ENCODE measurements around the gene XRRA1.

- TF ChIP-seq CTCF (tag by site-specific recombination; IDR thresholded peaks at IDR 0.05): no peak
- no peak for TF ChIP-seq KLF9 (tag by site-specific recombination; IDR thresholded peaks at IDR 0.05; ENCODE audit: low read depth)
- TF ChIP-seq ZNF776 (tag by site-specific recombination; IDR thresholded peaks at IDR 0.05; ENCODE audit: borderline replicate concordance): no peak
- no peak for TF ChIP-seq ZBTB7A (tag by site-specific recombination; IDR thresholded peaks at IDR 0.05; ENCODE audit: low read depth)
- no peak for TF ChIP-seq ZBTB6 (tag by site-specific recombination; IDR thresholded peaks at IDR 0.05)
- TF ChIP-seq ZNF274 (IDR thresholded peaks at IDR 0.05; ENCODE audit: low read length): no peak
- no peak for TF ChIP-seq ZNF274 (tag by site-specific recombination; IDR thresholded peaks at IDR 0.05; ENCODE audit: borderline replicate concordance)
- no peak for TF ChIP-seq ZBTB11 (tag by site-specific recombination; conservative IDR thresholded peaks at IDR 0.05; ENCODE audit: low read depth)
- no peak for TF ChIP-seq ZNF768 (tag by site-specific recombination; IDR thresholded peaks at IDR 0.05)
- TF ChIP-seq ZNF510 (tag by site-specific recombination; IDR thresholded peaks at IDR 0.05; ENCODE audit: insufficient replicate concordance): no peak
These were observed 126.7 kb downstream of the XRRA1 start for GRCh38 chr11:74822170-74822569.

All from HEK293 (cell line).